H7 (cell line): ENCODE data around the gene ZNF709. TPM values are rescaled to one million over a fixed set of nuclear protein-coding genes. Genes with fewer than 3 reads are reported as not detected.
"Not testable (repeated sequence)": the region's sequence is repeated elsewhere in the genome, so short reads cannot be mapped to it uniquely, and the experiment has no call there.

Experiments used
- DNase-seq: peaks from one replicate; pipeline ENCODE4 v3.0.0; 2012
- H3K27me3 ChIP-seq: 2 replicates; pipeline ENCODE4 v1.6.0; 2011; ENCODE audit warnings: mild to moderate bottlenecking, low read length; ENCODE audit not compliant: control insufficient read depth, insufficient read depth
- H3K36me3 ChIP-seq: replicated peaks from 2 replicates; pipeline ENCODE4 v1.5.1; 2011; ENCODE audit warnings: low read length; ENCODE audit not compliant: control insufficient read depth, insufficient read depth
- H3K4me3 ChIP-seq: 2 replicates; pipeline ENCODE4 v1.5.1; 2011; ENCODE audit warnings: low read depth, mild to moderate bottlenecking, control low read depth, low read length, moderate library complexity; ENCODE audit not compliant: insufficient read depth
- total RNA-seq: library from RNA; depleted of rRNA; stranded (reverse); fragments of >200 nt; shearing (Covaris generic); gene quantifications from 2 replicates; pipeline ENCODE4 v1.2.3, GENCODE V29; 2014

Gene ZNF709
- total RNA-seq, 1 experiment from 2014 or later: 0.42 TPM

- H3K4me3 ChIP-seq: no peak overlapping the region
- H3K36me3 ChIP-seq: no peaks in the 10 kb centered on the region
Measured at GRCh38 chr19:12481781-12482508, 2.7 kb downstream of the ZNF709 start.

GRCh38 chr19:12478234-12478941, 6.2 kb downstream of the ZNF709 start:
- H3K4me3 ChIP-seq: no peak overlapping the region
- no peaks in the 10 kb centered on the region for H3K27me3 ChIP-seq
- H3K36me3 ChIP-seq: no peaks in the 10 kb centered on the region
- DNase-seq: no peak

More at GRCh38 chr19:12481781-12482508, 2.7 kb downstream of the ZNF709 start:
- H3K27me3 ChIP-seq: peaks cover 5% of the 10 kb centered on the region; the same call in 1 of the 2 replicates
- DNase-seq: no peak

GRCh38 chr19:12467651-12468050, 17.0 kb downstream of the ZNF709 start:
- not testable (repeated sequence) for DNase-seq, H3K27me3 ChIP-seq, H3K4me3 ChIP-seq, H3K36me3 ChIP-seq

- Histone ChIP-seq H3K27me3 (no peaks in the 10 kb centered on the region), H3K4me3 (no peak overlapping the region), H3K36me3 (no peaks in the 10 kb centered on the region)
- DNase-seq: no peak
Measured at GRCh38 chr19:12465211-12465610, 19.4 kb downstream of the ZNF709 start.

GRCh38 chr19:12464769-12465168, 19.8 kb downstream of the ZNF709 start:
- Histone ChIP-seq H3K4me3 (no peak overlapping the region), H3K27me3 (no peaks in the 10 kb centered on the region), H3K36me3 (no peaks in the 10 kb centered on the region)
- DNase-seq: no peak

DNA sequence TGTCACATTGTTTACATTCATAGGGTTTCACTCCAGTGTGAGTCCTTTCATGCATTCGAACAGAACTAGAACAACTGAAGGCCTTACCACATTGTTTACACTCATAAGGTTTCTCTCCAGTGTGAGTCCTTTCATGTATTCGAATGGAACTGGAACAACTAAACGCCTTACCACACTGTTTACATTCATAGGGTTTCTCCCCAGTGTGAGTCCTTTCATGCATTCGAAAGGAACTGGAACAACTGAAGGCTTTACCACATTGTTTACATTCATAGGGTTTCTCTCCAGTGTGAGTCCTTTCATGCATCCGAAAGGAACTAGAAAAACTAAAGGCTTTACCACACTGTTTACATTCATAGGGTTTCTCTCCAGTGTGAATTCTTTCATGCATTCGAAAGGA, 20.5 kb downstream of the ZNF709 start:
- H3K36me3 ChIP-seq, H3K27me3 ChIP-seq, DNase-seq, H3K4me3 ChIP-seq: not testable (repeated sequence)

- no peak overlapping the region for H3K4me3 ChIP-seq
- no peak for DNase-seq
Measured at GRCh38 chr19:12453495-12453894, 31.1 kb downstream of the ZNF709 start.

DNA sequence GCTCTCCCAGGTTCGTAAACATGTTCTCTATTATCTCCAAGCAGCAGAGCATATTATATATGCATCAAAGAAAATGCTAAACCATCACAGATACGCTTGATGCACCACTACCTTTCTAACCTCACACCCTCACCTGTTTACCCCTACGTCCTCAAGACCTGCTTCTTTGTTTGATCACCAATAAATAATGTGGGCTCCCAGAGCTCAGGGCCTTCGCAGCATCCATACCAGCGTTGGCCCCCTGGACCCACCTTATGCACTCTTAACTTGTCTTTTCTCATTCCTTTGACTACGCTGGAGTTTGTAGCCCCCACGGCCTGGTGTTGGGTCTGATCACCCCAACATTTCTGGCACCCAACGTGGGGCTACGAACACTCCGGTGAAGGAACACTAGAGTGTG, 33.8 kb downstream of the ZNF709 start:
- no peaks in the 10 kb centered on the region for H3K27me3 ChIP-seq
- H3K4me3 ChIP-seq: no peak overlapping the region
- no peaks in the 10 kb centered on the region for H3K36me3 ChIP-seq
- no peak for DNase-seq

More at GRCh38 chr19:12453495-12453894, 31.1 kb downstream of the ZNF709 start:
- no peaks in the 10 kb centered on the region for H3K27me3 ChIP-seq
- no peaks in the 10 kb centered on the region for H3K36me3 ChIP-seq

GRCh38 chr19:12448808-12449207, 35.8 kb downstream of the ZNF709 start:
- Histone ChIP-seq H3K36me3 (no peaks in the 10 kb centered on the region), H3K27me3 (no peaks in the 10 kb centered on the region), H3K4me3 (no peak overlapping the region)
- DNase-seq: no peak

- no peaks in the 10 kb centered on the region for H3K36me3 ChIP-seq
- H3K4me3 ChIP-seq: peak within 1 kb of the TSS; percentile 57
- peak; percentile 92 for DNase-seq
- H3K27me3 ChIP-seq: no peaks in the 10 kb centered on the region
Measured at GRCh38 chr19:12440541-12441316, 43.9 kb downstream of the ZNF709 start, which contains the start of gene ZNF443. Gene ZNF443, minus strand, starts transcription at chr19:12441021. Its CDS starts 107 bp downstream, at chr19:12440914.

DNA sequence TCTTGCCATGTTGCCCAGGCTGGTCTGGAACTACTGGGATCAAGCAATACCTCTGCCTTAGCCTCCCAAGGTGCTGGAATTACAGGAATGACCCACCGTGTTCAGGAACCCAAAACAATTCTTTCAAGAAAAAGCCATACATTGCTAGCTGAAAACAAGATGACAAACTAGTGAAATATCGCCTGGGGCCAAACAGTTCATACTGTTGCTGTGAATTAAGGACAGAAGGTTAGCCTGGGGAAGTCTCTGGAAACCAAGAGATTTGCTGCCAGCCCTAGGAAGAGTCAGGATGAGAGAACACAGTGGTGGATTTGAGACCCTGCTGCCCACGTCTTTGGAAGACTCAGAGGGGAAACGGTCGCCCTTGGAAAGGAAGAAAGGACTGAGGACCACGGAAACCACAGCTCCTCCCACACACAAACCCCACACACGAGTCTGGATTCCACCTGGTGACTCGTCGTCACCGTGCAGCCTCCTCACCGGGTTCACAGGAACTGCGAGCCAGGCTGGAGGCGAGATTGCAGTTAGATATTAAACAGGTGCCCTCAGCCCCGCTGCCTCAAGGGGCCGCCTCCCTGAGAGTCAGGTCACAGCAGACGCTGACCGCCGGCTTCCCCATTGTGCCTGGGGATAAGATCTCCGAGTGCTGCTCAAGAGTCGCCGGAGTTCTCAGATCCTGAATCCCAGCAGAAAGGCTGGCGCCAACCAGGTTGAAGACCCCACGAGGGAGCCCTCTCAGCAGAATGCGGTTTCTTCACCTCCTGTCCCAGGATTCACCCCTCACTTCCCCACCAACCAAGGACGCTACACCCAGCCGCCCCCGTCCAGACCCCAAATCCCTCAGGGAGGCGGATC, 44.7 kb downstream of the ZNF709 start:
- not testable (repeated sequence) for H3K36me3 ChIP-seq, H3K27me3 ChIP-seq
- peak; percentile 25 for DNase-seq
- H3K4me3 ChIP-seq: peak overlapping the region; percentile 57

DNA sequence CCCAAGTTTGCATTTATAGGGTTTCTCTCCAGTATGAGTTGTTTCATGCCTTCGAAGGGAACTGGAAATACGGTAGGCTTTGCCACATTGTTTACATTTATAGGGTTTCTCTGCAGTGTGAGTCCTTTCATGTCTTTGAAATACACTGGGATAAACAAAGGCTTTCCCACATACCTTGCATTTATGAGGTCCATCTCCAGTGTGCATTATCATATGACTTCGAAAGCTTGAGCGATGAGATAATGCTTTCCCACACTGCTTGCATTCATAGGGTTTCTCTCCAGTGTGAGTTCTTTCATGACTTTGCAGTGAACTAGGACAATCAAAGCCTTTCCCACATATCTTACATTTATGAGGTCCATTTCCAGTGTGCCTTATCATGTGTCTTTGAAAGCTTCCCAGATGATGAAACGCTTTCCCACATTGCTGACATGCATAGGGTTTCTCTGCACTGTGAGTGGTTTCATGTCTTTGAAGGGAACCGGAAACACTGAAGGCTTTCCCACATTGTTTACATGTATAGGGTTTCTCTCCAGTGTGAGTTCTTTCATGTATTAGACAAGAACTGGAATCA, 53.8 kb downstream of the ZNF709 start:
- H3K36me3 ChIP-seq, H3K27me3 ChIP-seq, H3K4me3 ChIP-seq, DNase-seq: not testable (repeated sequence)

GRCh38 chr19:12425888-12426274, 58.7 kb downstream of the ZNF709 start:
- no peak for DNase-seq
- Histone ChIP-seq H3K36me3 (peaks cover 4% of the 10 kb centered on the region), H3K27me3 (no peaks in the 10 kb centered on the region), H3K4me3 (no peak overlapping the region)
